GM19025 (cell line): ENCODE measurements around the gene SIK1.
"Not testable (repeated sequence)": the region's sequence is repeated elsewhere in the genome, so short reads cannot be mapped to it uniquely, and the experiment has no call there.

Experiments used
- ATAC-seq: cut with Tn5 transposase; IDR thresholded peaks from one replicate; pipeline ENCODE4 v1.9.1; 2021; ENCODE audit warnings: mild to moderate bottlenecking, low read depth, moderate library complexity; ENCODE audit not compliant: unreplicated experiment

The SIK1 gene

DNA sequence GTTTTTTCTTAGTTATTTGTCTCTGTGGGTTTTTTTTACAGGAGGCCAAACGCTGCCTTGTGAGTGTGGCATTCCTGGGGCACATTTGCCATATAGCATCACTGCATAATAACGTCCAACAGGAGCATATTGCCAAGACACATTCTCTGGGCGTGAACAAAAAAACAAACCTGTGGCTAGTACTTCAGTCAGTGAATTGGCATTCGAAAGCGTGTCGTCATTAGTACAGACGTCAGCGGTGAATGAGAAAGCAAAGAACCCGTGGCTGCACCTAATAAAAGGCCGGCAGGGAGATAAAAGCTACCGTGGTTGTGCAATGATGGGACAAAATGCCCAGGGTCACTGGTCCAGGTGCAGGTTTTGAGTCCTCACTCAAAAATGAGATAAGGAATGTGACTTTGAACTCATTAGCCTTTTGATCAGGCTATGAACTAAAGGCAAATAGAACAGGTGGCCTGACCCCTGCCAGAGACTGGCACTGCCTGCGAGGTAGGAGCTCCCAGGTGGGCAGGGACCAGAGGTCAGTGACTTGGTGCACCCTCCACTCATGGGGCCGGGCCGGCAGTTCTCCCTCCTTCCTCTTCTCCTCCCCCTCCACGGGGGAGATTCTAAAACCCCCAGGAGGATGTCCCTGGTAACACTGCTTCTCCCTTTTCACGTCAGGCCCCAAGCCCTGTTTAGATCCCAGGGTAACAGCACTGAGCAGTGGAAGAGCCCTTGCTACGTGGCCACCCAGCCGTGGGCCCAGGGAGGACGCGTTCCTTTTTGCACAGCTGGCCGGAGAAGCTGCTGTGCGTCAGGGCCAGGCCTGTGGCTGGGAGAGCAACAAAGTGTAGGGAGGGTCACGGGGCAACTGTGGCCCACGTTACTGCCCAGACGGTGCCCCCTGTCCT lies 14.2 kb upstream of the SIK1 start:
- ATAC-seq: not testable (repeated sequence)

DNA sequence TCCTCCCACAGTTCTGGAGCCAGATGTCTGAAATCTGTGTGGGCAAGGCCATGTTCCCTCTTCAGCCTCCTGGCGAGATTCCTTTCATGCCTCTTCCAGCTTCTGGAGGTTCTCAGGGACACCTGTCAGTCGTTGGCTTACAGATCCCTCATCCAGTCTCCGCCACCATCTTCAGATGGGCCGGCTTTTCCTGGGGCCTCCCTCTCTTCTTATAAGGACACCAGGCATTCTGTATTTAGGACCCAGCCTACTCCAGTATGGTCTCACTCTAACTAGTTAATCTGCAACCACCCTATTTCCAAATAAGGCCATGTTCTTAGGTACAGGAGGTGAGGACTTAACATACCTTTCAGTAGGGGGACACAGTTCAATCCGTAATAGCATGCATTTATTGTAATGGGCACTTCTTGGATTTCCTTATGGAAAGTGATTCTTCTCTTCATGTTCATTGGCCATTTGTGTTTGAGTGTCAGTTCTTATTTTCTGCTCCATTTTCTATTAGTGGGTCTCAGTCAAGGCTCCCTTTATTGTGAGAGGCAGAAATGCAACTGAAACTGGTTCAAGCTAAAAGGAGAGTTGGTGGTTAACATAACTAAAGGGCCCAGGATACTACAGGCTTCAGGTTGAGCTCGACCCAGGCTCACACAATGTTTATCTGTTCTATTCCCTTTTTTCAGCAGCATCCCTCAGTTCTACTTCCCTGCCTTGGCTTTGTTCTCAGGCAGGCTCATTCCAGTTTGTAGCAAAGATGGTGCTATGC lies 12.6 kb upstream of the SIK1 start:
- not testable (repeated sequence) for ATAC-seq

DNA sequence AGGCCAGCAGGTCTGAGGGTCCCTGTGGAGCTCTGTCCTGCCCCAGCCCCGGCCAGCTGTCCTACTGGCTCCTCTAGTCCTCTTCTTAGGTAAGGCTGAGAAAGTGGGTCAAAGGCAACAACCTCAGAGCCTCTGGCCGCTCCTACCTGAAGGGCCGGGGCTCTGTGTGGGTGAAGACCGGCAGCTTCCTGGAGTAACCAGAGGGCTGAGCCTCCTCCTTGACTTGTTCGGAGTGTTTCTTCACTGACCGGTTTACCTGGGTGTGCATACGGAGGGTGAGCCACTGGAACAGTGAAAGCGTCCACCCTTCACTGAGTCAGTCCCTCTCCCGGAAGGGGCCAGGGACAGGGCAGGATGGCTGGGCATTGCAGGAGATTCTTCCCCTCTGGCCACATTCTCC lies 9.3 kb upstream of the SIK1 start:
- not testable (repeated sequence) for ATAC-seq

DNA sequence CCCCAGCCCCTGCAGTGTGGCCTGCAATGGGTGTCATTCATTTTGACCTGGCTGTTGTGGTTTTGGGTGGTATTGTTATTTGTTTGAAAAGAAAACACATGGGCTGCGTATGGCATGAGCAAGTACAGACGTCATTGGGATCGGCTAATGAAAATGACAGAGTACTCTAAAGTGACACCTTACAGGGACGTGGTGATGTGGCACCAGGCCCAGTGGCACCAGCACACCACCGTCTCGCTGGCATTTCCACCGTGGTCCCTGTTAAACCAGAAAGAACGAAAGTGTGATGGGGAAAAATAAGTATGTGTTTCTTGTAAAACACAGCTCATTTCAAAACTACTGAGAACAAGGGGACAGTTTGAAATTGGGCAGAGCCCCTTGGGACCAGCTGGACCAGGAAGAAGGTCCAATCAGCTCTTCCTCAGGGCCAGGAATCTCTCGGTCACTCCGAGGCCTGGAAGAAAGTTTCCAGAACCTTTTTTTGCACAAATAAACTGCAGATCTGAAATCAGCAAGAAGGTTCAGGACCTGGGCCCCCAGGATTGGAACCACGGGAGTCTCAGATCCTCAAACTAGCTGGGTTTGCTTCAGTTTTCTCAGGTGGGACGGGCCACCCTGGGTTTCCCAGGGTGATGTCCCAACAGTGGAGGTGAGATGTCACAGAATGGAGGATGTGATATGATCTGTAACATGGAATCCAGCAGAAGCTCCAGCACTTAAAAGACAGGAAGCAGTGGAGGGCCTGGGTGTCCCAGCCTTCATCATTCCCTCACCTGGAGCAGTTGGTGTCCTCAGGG lies 6.6 kb upstream of the SIK1 start:
- ATAC-seq: not testable (repeated sequence)

DNA sequence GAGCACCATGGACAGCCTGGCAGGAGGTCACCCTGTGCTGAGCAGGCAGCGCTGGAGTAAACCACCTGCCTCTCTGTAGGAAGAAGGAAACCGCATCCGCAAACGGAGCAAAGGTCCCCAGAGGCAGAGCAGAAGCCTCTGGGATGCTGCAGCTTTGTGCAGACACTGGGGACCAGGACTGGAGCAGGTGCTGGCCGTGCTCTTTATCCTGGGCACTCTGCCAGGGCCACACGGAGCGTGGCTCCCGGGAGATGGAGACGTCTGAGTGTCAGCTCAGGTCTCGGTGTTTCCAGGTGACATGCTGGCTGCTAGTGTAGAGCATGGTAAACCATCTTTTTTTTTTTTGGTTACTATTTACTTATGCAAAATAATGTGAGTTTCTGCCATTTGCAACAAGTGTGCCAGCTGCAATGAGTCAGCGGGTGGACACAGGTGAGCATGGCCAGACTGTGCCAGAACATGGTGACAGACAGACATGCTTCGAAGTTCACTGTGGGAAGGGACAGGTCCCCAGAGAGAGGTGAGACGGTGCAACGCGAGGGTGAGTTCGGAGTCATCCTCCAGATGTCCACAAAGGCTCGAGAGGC lies 4.0 kb upstream of the SIK1 start:
- not testable (repeated sequence) for ATAC-seq

DNA sequence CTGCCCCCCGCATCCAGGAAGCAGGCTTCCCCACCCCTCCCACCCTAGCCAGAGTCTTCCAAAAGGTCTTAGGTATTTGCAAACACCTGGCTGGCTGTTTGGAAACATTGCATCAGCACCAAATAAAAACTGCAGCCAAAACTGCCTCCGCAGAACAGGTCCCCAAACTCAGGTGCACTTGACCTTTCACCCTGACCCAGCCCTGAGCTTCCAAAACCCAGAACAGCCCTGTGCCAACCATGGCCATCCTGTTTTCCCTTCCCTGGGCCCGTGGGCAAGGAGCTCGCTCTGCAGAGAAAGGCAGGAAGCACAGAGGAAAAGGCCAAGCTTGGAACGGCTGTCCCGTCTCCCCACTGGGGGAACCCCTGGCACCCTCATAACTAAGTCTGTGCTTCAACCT lies 2.0 kb upstream of the SIK1 start:
- ATAC-seq: not testable (repeated sequence)

DNA sequence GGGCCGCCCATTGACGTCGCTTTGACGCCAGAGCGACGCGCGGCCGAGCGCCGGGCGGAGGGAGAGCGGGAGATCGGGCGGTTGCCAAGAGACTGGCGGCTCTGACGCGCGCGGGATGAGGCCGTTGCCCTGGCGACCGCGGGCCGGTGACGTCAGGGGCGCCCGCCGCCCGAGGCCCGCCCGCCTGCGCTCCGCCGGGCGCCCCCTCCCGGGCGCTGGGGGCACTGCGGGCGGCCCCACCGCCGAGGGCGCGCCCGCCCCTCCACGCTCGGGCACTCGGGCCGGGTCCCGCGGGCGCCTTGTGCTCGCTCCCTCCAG lies 270 bp upstream of the SIK1 start:
- ATAC-seq: peak; percentile 68

DNA sequence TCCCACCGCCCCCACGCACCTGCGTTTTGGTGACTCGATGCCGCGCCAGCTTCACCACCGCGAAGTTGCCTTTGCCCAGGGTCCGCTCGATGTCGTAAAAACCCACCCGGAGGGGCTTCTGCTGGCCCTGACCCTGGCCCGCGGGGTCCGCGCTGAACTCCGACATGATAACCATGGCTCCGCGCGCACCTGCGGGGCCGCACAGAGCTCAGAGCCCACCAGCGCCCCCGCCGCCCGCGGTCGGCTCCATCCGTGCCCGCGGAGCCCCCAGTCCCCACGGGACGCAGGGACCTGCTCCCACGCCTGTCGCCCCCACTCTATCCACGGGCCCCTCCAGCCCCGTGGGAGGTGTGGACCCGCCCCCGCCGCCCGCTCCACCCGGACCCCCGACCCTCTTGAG lies 927 bp downstream of the SIK1 start:
- ATAC-seq: not testable (repeated sequence)

DNA sequence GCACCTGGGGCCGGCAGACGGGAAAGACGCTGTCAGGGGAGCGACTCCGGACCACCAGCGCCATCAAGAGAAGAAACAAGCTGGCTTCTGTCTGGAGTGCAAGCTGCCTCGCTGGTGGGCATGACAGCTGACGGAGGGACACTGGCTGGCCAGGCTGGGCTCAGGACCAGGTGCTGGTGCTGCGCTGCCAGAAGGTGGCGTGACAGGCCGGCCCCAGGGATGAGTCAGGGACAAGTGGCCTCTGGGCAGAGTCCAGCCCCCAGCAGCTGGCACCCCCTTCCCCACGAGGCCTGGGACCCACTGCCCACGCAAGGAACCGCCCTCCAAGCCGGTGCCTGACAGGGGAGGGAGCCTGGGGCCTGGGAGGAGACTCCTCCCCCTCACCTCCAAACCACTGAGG lies 7.5 kb downstream of the SIK1 start:
- not testable (repeated sequence) for ATAC-seq

DNA sequence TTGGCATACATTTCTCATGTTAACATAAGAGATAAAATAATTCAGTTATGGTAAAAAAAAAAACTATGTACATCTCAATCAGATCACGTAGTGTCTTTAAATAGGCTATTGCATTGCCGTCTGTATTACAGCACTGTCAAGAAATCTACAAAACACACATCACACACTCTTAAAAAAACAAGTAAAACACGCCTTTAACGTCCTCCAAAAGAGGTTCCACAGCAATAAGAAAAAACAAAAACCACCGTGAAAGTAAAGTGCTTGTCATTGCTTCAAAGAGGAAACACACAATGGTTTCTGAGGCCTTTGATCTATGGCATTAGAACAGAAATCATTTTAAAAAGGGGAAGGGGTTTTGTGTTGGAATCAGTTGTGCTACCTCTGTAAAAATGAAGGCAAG lies 12.4 kb downstream of the SIK1 start:
- not testable (repeated sequence) for ATAC-seq

DNA sequence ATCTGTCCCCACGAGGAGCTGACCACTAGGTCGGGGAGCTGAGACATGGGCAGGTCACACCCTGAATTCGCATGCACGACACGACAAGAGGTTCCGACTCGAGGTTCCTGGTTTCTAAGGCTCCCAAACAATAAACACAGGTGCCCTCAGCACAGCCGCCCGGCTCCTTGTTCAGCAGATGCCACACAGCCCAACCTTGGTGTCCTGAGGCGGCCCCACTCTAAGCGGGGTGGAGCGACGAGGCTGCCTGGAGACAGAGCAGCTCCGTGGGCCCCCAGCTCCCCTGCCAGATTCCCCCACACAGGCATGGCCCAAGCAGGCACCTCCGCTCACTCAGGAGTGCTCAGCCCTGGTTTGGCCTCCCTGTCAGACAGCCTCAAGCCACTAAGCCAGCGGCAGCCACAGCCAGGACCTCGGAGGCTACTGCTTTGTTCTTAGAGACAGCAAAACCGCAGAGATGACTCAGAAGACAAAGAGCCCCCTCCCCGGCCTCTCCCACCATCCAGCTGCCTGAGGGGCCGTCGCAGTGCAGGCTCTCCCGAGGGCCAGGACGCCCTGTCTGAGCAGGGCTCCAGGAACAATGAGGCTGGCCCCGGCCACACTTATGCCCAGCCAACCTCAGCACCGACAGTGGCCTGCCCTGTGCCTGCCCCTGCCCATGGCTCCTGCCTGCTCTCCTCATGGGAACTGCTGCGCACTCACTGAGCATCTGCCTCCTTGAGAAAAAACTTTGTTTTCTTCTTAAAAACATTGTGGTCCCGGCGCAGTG lies 14.7 kb downstream of the SIK1 start:
- ATAC-seq: not testable (repeated sequence)

DNA sequence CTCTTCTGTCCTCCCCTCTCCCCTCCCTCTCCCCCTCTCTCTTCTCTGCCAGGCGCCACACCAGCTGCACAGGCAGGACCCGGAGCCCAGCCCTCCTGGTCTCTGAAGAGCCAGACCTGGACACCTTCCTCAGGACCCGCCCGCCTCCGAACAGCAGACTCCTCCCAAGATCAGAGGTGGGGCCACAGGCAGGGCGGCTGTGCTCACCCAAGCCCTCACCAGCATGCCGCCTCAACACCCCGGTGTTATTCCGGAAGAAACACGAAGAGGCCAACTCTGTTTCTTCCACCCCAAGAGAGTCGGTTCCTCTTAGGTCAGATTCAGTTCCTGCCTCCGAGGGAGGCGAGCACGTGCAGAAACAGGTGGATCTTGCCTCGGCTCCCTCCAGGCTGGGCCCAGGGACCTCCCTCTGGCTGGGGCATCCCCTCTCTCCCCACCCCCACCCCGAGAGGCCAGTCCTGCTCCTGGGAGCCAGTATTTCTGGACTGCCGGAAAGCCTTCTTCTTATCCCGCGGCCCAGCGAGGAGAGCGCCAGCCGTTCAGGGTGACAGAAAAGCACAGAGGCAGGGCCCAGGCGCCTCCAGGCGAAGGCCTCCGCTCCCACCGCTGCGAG lies 16.4 kb downstream of the SIK1 start:
- not testable (repeated sequence) for ATAC-seq

DNA sequence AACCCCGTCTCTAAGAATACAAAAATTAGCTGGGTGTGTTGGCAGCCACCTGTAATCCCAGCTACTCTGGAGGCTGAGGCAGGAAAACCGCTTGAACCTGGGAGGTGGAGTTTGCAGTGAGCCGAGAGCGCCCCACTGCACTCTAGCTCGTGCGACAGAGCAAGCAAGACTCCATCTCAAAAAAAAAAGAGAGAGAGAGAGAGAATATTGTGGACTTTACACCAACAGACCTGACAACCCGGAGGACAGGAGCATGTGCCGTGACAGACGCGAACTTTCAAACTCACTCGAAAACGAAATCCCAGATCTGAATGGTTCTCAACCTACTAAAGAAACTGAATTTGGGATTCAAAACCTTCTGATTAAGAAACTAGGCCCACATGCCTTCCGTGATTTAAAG lies 19.8 kb downstream of the SIK1 start:
- ATAC-seq: not testable (repeated sequence)

DNA sequence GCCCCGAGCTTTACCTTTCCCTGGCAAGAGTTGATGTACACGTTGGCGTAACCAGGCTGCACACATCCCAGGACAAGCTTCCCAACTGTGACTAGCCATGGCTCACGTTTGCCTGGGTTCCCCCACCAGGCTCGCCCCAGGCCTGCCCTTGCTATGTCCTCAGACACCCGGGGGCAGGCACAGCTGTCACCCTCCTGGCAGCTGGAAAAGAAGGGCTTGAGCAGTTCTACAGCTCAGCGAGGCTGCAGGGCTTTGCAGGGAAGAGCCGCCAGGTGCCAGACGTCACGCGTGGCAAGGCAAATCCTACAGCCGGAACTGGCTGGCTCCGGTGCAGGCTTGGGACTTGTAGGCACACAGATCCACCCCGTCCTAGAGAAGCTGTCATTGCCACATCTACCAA lies 22.5 kb downstream of the SIK1 start:
- not testable (repeated sequence) for ATAC-seq

DNA sequence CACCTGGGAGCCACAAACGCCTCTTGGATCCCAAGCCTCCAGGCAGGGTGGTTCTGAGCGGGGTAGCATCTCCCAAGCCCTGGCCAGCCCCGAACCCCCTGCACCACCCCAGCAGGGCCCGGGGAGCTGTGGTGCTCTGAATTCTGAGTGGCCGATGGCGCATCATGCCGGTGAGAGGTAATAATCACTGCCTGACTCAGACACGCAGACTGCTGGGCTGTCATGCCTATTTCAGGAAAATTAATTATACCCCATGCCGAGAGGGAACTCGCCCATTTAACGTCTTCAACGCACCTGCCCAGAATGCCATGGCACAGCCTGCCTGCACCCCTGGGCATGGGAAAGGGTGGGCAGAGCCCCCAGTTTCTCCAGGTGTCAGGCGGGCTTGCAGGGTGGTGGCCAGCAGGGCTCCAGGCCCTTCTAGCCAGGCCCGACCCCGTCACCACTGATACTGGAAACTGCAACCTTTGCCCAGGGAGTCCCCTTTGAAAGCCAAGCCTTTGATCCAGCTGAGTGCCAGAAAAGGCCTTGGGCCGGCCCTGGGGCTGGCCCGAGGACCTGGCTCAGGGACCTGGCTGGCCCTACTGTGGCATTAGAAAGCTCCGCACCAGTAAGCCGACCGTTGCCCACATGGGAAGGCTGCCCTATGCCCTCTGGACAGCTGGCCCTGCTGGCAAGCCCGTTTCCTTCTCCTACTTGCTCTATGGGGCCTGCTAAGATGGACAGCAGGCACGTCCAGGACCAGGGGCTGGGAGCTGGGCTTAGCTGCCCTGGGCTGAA lies 23.1 kb downstream of the SIK1 start:
- ATAC-seq: not testable (repeated sequence)

DNA sequence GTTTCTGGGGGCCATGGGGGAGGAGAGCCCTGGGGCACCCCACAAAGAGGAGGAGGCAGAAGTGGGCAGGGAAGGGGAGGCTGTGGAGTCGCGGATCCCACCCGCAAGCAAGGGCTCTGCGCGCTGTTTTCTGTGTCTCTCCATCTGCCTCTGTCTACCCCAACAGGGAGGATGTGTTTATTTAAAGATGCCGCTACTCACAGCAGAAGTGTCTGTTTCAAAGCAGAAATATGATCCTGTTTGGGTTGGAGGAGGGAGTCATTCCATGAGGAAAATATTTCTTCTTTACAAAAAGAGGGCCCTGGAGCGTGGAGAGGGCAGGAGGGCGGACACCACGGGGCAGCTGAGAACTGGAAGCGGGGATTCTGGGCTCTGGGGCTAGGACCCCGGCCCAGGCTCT lies 25.8 kb downstream of the SIK1 start:
- ATAC-seq: not testable (repeated sequence)

DNA sequence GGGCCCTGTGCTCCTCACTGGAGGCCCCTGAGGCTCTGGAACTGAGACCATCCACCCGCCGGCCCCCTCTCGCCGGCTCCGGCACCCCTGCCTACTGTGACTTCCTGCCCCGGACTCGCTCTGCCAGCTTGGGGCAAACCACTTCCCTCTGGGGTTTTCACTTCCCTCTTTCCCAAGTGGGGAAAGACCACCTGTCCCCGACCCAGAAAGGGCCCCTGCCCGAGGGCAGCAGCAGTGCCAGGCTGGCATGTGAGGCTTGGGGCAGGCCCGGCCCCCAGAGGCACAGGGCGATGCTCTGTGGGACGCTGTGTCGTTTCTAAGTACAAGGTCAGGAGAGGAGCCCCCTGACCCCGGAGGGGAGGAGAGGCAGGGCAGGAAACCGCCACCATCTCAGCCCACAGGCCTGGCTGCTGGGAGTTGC lies 27.3 kb downstream of the SIK1 start:
- not testable (repeated sequence) for ATAC-seq

DNA sequence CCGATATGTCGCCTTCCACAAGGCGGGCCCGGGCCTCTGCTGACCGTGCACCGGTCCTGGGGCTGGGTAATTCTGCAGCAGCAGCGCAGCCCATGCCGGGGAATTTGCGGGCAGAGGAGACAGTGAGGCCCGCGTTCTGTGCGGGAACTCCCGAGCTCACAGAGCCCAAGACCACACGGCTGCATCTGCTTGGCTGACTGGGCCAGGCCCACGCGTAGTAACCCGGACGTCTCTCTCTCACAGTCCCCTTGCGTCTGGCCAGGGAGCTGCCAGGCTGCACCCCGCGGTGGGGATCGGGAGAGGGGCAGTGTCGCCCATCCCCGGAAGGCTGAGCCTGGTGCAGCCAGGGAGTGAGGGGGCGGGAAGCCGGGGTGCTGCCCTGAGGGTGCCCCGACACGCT lies 27.8 kb downstream of the SIK1 start:
- not testable (repeated sequence) for ATAC-seq

DNA sequence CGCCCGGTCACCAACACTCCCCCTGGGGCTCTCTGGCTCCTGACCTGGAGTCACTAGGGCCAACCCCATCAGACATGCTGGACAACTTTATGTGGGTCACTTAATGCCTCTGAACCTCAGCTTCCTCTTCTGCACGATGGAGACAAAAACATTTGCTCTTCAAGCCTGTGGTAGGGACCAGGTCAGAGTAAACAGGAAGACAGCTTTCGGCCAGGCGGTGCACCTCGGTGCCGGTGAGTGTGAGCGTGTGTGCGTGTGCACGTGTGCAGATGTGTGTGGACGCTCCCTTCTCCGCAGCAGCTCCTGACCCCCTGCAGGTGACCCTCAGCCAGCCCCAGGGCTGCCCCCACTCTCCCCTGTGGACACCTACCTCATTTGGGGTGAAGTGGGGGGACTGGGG lies 28.4 kb downstream of the SIK1 start:
- not testable (repeated sequence) for ATAC-seq
